AG09319 (cell line): Measurements from ENCODE around the gene MACROH2A1.

Source experiments
- DNase-seq: peaks from one replicate; pipeline ENCODE4 v3.0.0-alpha.2; 2010; ENCODE audit warnings: low read depth; ENCODE audit errors: extremely low read depth
- CTCF ChIP-seq: IDR thresholded peaks from 2 replicates; pipeline ENCODE4 v1.5.1; 2011; ENCODE audit warnings: low read depth, mild to moderate bottlenecking, inconsistent platforms, low read length, moderate library complexity

The MACROH2A1 gene

GRCh38 chr5:135434591-135435466, 35.8 kb upstream of the MACROH2A1 start:
- no peak for DNase-seq

GRCh38 chr5:135433681-135434426, 34.8 kb upstream of the MACROH2A1 start:
- TF ChIP-seq CTCF = no peak
- no peak for DNase-seq

More at GRCh38 chr5:135434591-135435466, 35.8 kb upstream of the MACROH2A1 start:
- TF ChIP-seq CTCF = no peak

GRCh38 chr5:135432113-135432512, 33.1 kb upstream of the MACROH2A1 start:
- no peak for TF ChIP-seq CTCF
- DNase-seq = no peak

- no peak for DNase-seq
- no peak for TF ChIP-seq CTCF
Observed at GRCh38 chr5:135430135-135430437, 31.1 kb upstream of the MACROH2A1 start.

GRCh38 chr5:135429301-135430134, 30.5 kb upstream of the MACROH2A1 start:
- no peak for TF ChIP-seq CTCF
- no peak for DNase-seq

GRCh38 chr5:135428586-135428985, 29.6 kb upstream of the MACROH2A1 start:
- no peak for DNase-seq

More at GRCh38 chr5:135428586-135428985, 29.6 kb upstream of the MACROH2A1 start:
- TF ChIP-seq CTCF = no peak
